GM12801 (cell line): ENCODE measurements around the gene AKT2.

Experiments
- CTCF ChIP-seq: IDR thresholded peaks from one replicate; pipeline ENCODE4 v1.5.1; 2011; ENCODE audit warnings: control low read depth; ENCODE audit not compliant: insufficient read length; ENCODE audit errors: extremely low read depth

The AKT2 gene

GRCh38 chr19:40254714-40255418 is 30.3 kb downstream of the AKT2 start:
- TF ChIP-seq CTCF = no peak

GRCh38 chr19:40253611-40254092 is 31.5 kb downstream of the AKT2 start:
- no peak for TF ChIP-seq CTCF

GRCh38 chr19:40252395-40252794 is 32.8 kb downstream of the AKT2 start:
- no peak for TF ChIP-seq CTCF

GRCh38 chr19:40251991-40252390 is 33.2 kb downstream of the AKT2 start:
- no peak for TF ChIP-seq CTCF

GRCh38 chr19:40251244-40251643 is 33.9 kb downstream of the AKT2 start:
- no peak for TF ChIP-seq CTCF

- TF ChIP-seq CTCF = no peak
Measured at GRCh38 chr19:40249781-40250180, 35.4 kb downstream of the AKT2 start.

- TF ChIP-seq CTCF = no peak
Measured at GRCh38 chr19:40249201-40249600, 35.9 kb downstream of the AKT2 start.
